Measurements from ENCODE around the gene HSP90AA1. TPM values are rescaled to one million over a fixed set of nuclear protein-coding genes. Genes with fewer than 3 reads are reported as not detected.
"Not testable (repeated sequence)": the region's sequence is repeated elsewhere in the genome, so short reads cannot be mapped to it uniquely, and the experiment has no call there.

HSP90AA1 gene
- total RNA-seq, result 229 and 280 TPM in 2 replicates

GRCh38 chr14:102086972-102087761, at the start of gene HSP90AA1:
Gene HSP90AA1 (minus strand): TSS chr14:102087044. CDS start chr14:102086378, 666 bp downstream.
- peak; percentile 94 to 96 for DNase-seq (ENCODE audit: low read depth in 2 of 2)

GRCh38 chr14:102135456-102135855, 48.6 kb upstream of the HSP90AA1 start:
- not testable (repeated sequence) for DNase-seq (ENCODE audit: low read depth in 2 of 2)

- DNase-seq (ENCODE audit: low read depth in 2 of 2), result not testable (repeated sequence)
Measured at GRCh38 chr14:102134719-102135118, 47.9 kb upstream of the HSP90AA1 start.

- DNase-seq (ENCODE audit: low read depth in 2 of 2), result not testable (repeated sequence)
Measured at GRCh38 chr14:102134021-102134420, 47.2 kb upstream of the HSP90AA1 start.

GRCh38 chr14:102131741-102132140, 44.9 kb upstream of the HSP90AA1 start:
- DNase-seq (ENCODE audit: low read depth in 2 of 2), result no peak

- DNase-seq (ENCODE audit: low read depth in 2 of 2), result no peak
Measured at GRCh38 chr14:102126807-102127455, 40.1 kb upstream of the HSP90AA1 start.

GRCh38 chr14:102125546-102125945, 38.7 kb upstream of the HSP90AA1 start:
- DNase-seq (ENCODE audit: low read depth in 2 of 2), result no peak

- DNase-seq (ENCODE audit: low read depth in 2 of 2), result no peak
Measured at GRCh38 chr14:102124419-102124818, 37.6 kb upstream of the HSP90AA1 start.

- DNase-seq (ENCODE audit: low read depth in 2 of 2), result no peak
Measured at GRCh38 chr14:102121567-102121966, 34.7 kb upstream of the HSP90AA1 start.

- DNase-seq (ENCODE audit: low read depth in 2 of 2), result no peak
Measured at GRCh38 chr14:102120888-102121287, 34.0 kb upstream of the HSP90AA1 start.

- no peak for DNase-seq (ENCODE audit: low read depth in 2 of 2)
Measured at GRCh38 chr14:102117852-102118251, 31.0 kb upstream of the HSP90AA1 start.

GRCh38 chr14:102116361-102117180, 29.7 kb upstream of the HSP90AA1 start:
- DNase-seq (ENCODE audit: low read depth in 2 of 2), result no peak

- no peak for DNase-seq (ENCODE audit: low read depth in 2 of 2)
Measured at GRCh38 chr14:102111101-102111500, 24.3 kb upstream of the HSP90AA1 start.

- not testable (repeated sequence) for DNase-seq (ENCODE audit: low read depth in 2 of 2)
Measured at GRCh38 chr14:102109332-102109731, 22.5 kb upstream of the HSP90AA1 start.

GRCh38 chr14:102105369-102105768, 18.5 kb upstream of the HSP90AA1 start:
- DNase-seq (ENCODE audit: low read depth in 2 of 2), result no peak

- no peak for DNase-seq (ENCODE audit: low read depth in 2 of 2)
Measured at GRCh38 chr14:102103062-102103695, 16.3 kb upstream of the HSP90AA1 start.

GRCh38 chr14:102097441-102098135, 10.7 kb upstream of the HSP90AA1 start:
- no peak for DNase-seq (ENCODE audit: low read depth in 2 of 2)

GRCh38 chr14:102096569-102097188, 9.8 kb upstream of the HSP90AA1 start:
- DNase-seq (ENCODE audit: low read depth in 2 of 2), result peak; percentile 79

- DNase-seq (ENCODE audit: low read depth in 2 of 2), result no peak
Measured at GRCh38 chr14:102095871-102096568, 9.2 kb upstream of the HSP90AA1 start.

Measured in lung microvascular endothelial cell (primary cell).